ENCODE data around the gene WDR54. TPM values are rescaled to one million over a fixed set of nuclear protein-coding genes. Genes with fewer than 3 reads are reported as not detected.

WDR54 gene
- total and polyA plus RNA-seq, 2 donors (not counting 3 experiments of a cell fraction or from before 2014, with no cell fraction given): 21.7 to 46.3 TPM

GRCh38 chr2:74392449-74392743 lies 29.1 kb upstream of the WDR54 start:
- H3K9ac ChIP-seq (replicated peaks; ENCODE audit: extremely low read depth, insufficient read depth, low read length): no peak overlapping the region
- ChIA-PET POLR2A (interaction anchor here (1.1 kb wide), 1 partner anchor 13 kb away, joined by 6 read pairs; the partner anchor contains the start of gene DCTN1), CTCF (interaction anchor here (1.0 to 2.6 kb wide), 18 partner anchors 9 to 570 kb away, joined by 3 to 22 read pairs (median 4); partner anchors contain the start of genes C2orf81, DCTN1, INO80B and WDR54)
- no peaks in the 10 kb centered on the region for H3K9me3 ChIP-seq (replicated peaks; ENCODE audit: control insufficient read depth, insufficient read depth, low read length)
- peaks cover 3% of the 10 kb centered on the region for H4K20me1 ChIP-seq (replicated peaks; ENCODE audit: control insufficient read depth, extremely low read depth, insufficient read depth, low read length)
- H3K27ac ChIP-seq (ENCODE audit: insufficient read depth, low read depth, low read length): no peak overlapping the region
- H3K36me3 ChIP-seq (ENCODE audit: control insufficient read depth in 2 of 2, extremely low read depth in 1 of 2, insufficient read depth in 2 of 2, low read length in 2 of 2): no peaks in the 10 kb centered on the region
- peak overlapping the region in 1 of 3 experiments; percentile 96 for H3K4me3 ChIP-seq (replicated peaks in 1 of 3; ENCODE audit: insufficient read depth in 1 of 3, low read depth in 1 of 3, low read length in 3 of 3)
- FAIRE-seq (no peak), DNase-seq (ENCODE audit: low read depth, low spot score) (no peak)
- peak overlapping the region; percentile 82 for H3K4me2 ChIP-seq (ENCODE audit: insufficient read depth, low read length)
- peaks cover 40% of the 10 kb centered on the region for H3K79me2 ChIP-seq (ENCODE audit: control insufficient read depth, insufficient read depth, low read length)
- no peaks in the 10 kb centered on the region for H3K9me1 ChIP-seq (replicated peaks; ENCODE audit: control insufficient read depth, extremely low read depth, insufficient read depth, low read length)
- TF ChIP-seq POLR2AphosphoS5 (IDR thresholded peaks at IDR 0.05; ENCODE audit: insufficient read depth, low read depth, low read length) (no peak), FOS (IDR thresholded peaks at IDR 0.05; ENCODE audit: borderline replicate concordance, insufficient read depth, low read length) (no peak), EZH2 (IDR thresholded peaks at IDR 0.05; ENCODE audit: borderline replicate concordance, low read depth, low read length, severe bottlenecking) (no peak), JUN (IDR thresholded peaks at IDR 0.05; ENCODE audit: borderline replicate concordance, insufficient read depth, insufficient read length, low read depth) (no peak), MYC (IDR thresholded peaks at IDR 0.05; ENCODE audit: low read depth, low read length) (no peak), CTCF (IDR thresholded peaks at IDR 0.05; ENCODE audit: extremely low read depth in 1 of 2, insufficient read depth in 1 of 2, low read depth in 1 of 2, low read length in 2 of 2) (no peak), POLR2A (IDR thresholded peaks at IDR 0.05; ENCODE audit: low read depth, low read length) (no peak), MAX (IDR thresholded peaks at IDR 0.05; ENCODE audit: insufficient read depth, insufficient read length) (no peak), GATA2 (IDR thresholded peaks at IDR 0.05; ENCODE audit: insufficient read depth, insufficient read length, low read depth, low read length) (no peak)
- H2AFZ ChIP-seq (ENCODE audit: low read depth, low read length): peak overlapping the region; percentile 91
- BruUV-seq (replicated peaks): no TSS peak
- H3K27me3 ChIP-seq (ENCODE audit: control insufficient read depth in 2 of 2, insufficient read depth in 2 of 2, low read length in 2 of 2): no peaks in the 10 kb centered on the region
- peaks cover 12% of the 10 kb centered on the region for H3K4me1 ChIP-seq (ENCODE audit: control insufficient read depth, extremely low read depth, insufficient read depth, low read length)
- dilution Hi-C loops (cut with MboI; ENCODE audit: extremely low pct_ligation_motif_present, low sequenced_read_pairs) (no loop called here), intact Hi-C loops (cut with micrococcal nuclease) (loop anchor here (5.0 to 10.0 kb wide), 2 partner anchors 55 to 568 kb away; partner anchors contain the start of gene STAMBP)
